Spleen (tissue), 11 donors: ENCODE results near the gene MZT2B. TPM values are rescaled to one million over a fixed set of nuclear protein-coding genes. Genes with fewer than 3 reads are reported as not detected.
"Not testable (repeated sequence)": the region's sequence is repeated elsewhere in the genome, so short reads cannot be mapped to it uniquely, and the experiment has no call there.

Experiments
- DNase-seq: peaks from one replicate; pipeline ENCODE4 v3.0.0-alpha.2; 2020
- H3K27ac ChIP-seq, 8 donors: fragments of 200-600 bp; sonication (generic) in 7 of 8; 1 replicate in 4 of 8; 2 replicates in 4 of 8; pipeline versions ENCODE4 v1.5.0 to v1.8.0; 2016 to 2021; ENCODE audit warnings: inconsistent platforms in 4 of 8, mild to moderate bottlenecking in 4 of 8, moderate library complexity in 1 of 8
- H3K27me3 ChIP-seq, 7 donors: fragments of 200-600 bp; sonication (generic) in 6 of 7; replicated peaks in 1 of 7; 1 replicate in 4 of 7; 2 replicates in 3 of 7; pipeline versions ENCODE4 v1.5.0 to v1.8.0; 2016 to 2021; ENCODE audit warnings: inconsistent platforms in 3 of 7, mild to moderate bottlenecking in 1 of 7
- H3K36me3 ChIP-seq, 6 donors: fragments of 200-600 bp; sonication (generic) in 5 of 6; 1 replicate in 4 of 6; 2 replicates in 2 of 6; pipeline versions ENCODE4 v1.5.0 to v1.8.0; 2016 to 2021; ENCODE audit warnings: inconsistent platforms in 2 of 6
- H3K4me1 ChIP-seq, 6 donors: fragments of 200-600 bp; sonication (generic) in 5 of 6; 1 replicate in 3 of 6; 2 replicates in 3 of 6; pipeline versions ENCODE4 v1.5.0 to v1.8.0; 2016 to 2021; ENCODE audit warnings: inconsistent platforms in 3 of 6
- H3K4me3 ChIP-seq, 8 donors: fragments of 200-600 bp; sonication (generic) in 7 of 8; 1 replicate in 4 of 8; 2 replicates in 4 of 8; pipeline versions ENCODE4 v1.5.0 to v1.8.0; 2016 to 2021; ENCODE audit warnings: inconsistent platforms in 4 of 8, mild to moderate bottlenecking in 4 of 8, moderate library complexity in 2 of 8
- H3K9me3 ChIP-seq, 8 donors: fragments of 200-600 bp; sonication (generic) in 7 of 8; 1 replicate in 4 of 8; 2 replicates in 4 of 8; pipeline versions ENCODE4 v1.5.0 to v1.8.0; 2016 to 2021; ENCODE audit warnings: inconsistent platforms in 4 of 8
- POLR2A ChIP-seq, 3 donors: fragments of 450-650 bp; IDR thresholded peaks; one replicate each; pipeline ENCODE4 v1.5.1; 2017; ENCODE audit warnings: antibody characterized with exemption in 3 of 3, mild to moderate bottlenecking in 1 of 3
- POLR2AphosphoS5 ChIP-seq, 3 donors: sonication (generic); formaldehyde crosslinking; IDR thresholded peaks; one replicate each; pipeline ENCODE4 v1.5.1; 2017; ENCODE audit warnings: antibody characterized with exemption in 3 of 3
- WGBS, 5 donors: extraction: QIAGEN DNeasy Blood & Tissue Kit in 3 of 5; methylation state at CpG; one replicate each; pipeline versions ENCODE4 v1.1.5 to v1.1.7; 2013 to 2018; 5-methylcytosine and 5-hydroxymethylcytosine counted together
- intact Hi-C: fragments of 100-400 bp; cut with DNase I; formaldehyde crosslinking; loops from one replicate; pipeline ENCODE4 v1.15.0; 2023; ENCODE audit warnings: low total_unique reads
- polyA plus RNA-seq, 3 donors: library from polyadenylated mRNA; stranded (reverse); fragments of 200-250 nt; gene quantifications; one replicate each; pipeline ENCODE4 v1.2.1, GENCODE V29; 2013
- total RNA-seq, 7 donors: library from RNA; depleted of rRNA in 3 of 7; stranded (reverse); fragments of >200 nt in 3 of 7; fragmentation: NEBNext Ultra II Directional in 4 of 7; extraction: Animal tissue kit (Norgen Biotek cat#: 25700) in 4 of 7; gene quantifications; one replicate each; pipeline versions ENCODE4 v1.1.0 to v1.2.1, GENCODE V29; 2016 to 2021
- TF ChIP-seq, protein P1 (sequence below), 11 experiments: fragments of 200-600 bp in 7 of 11; fragments of 450-650 bp in 4 of 11; sonication (generic) in 4 of 11; IDR thresholded peaks in 8 of 11; conservative IDR thresholded peaks in 3 of 11; 1 replicate in 7 of 11; 2 replicates in 4 of 11; pipeline versions ENCODE4 v1.4.0 to v1.8.0; 2016 to 2021; ENCODE audit warnings: antibody characterized with exemption in 11 of 11, inconsistent platforms in 4 of 11, mild to moderate bottlenecking in 1 of 11
- donor health status: healthy with polysubstance abuse.
- donor health status: DM: no; HTN: no; CAD: no; lungs with moderate emphysema.
- donor health status: DM: no; HTN: no; CAD: no.
- donor health status: Bipolar disorder and iron deficiency.
- donor health status: healthy.
- donor health status: DM: no; HTN: no; CAD: no.
- donor health status: DM: yes; HTN: yes; CAD: no.

MZT2B gene
- total and polyA plus RNA-seq, 10 donors, result 37.9 to 308 (median 120) TPM

DNA sequence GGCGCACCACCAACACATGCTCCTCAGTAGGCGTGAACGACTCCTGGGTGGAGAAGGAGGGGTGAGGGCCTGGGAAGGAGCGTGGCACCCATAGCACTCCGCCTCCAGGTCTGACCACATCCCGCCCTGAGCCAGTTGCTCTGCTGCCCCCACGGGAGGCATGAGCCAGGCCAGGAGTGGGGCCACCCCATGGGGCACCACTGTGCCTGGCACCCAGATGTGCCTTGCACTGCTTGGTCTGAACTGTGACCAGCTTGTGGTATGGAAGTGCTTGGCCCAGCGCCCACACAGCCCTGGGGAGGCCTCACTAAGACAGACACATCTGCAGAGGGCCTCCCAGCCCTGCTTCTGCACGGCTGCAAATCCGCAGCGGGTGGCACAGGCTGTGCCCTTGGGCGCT, 24.7 kb upstream of the MZT2B start:
- peaks cover 0 to 96% (median 32%) of the 10 kb centered on the region in 6 donors for H3K36me3 ChIP-seq

DNA sequence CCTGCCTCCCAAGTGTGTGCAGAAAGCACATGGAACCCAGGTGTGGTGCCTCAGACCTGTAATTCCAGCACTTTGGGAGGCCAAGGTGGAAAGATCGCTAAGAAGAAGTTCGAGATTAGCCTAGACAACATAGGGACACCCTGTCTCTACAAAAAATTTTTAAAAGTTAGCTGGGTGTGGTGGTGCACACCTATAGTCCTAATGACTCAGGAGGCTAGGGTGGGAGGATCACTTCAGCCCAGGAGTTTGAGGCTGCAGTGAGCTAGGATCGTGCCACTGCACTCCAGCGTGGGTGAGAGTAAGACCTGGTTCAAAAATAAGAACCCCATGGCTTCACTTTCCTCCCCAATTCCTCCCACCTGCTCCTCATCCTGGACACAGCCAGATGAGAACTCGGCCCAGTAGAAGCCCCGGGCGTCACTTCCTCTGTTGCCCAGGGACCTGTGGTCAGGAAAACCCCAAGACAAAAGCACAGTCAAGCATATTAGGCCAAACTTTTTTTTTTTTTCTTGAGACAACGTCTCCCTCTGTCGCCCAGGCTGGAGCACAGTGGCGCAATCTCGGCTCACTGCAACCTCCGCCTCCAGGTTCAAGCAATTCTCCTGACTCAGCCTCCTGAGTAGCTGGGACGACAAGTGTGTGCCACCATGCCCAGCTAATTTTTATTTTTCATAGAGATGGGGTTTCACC, 24.1 kb upstream of the MZT2B start:
- peak; percentile 83 for DNase-seq
- TF ChIP-seq POLR2AphosphoS5 (IDR thresholded peaks at IDR 0.05), result peak in 2 of 3 donors; percentile 14 to 19
- TF ChIP-seq, protein P1, sequence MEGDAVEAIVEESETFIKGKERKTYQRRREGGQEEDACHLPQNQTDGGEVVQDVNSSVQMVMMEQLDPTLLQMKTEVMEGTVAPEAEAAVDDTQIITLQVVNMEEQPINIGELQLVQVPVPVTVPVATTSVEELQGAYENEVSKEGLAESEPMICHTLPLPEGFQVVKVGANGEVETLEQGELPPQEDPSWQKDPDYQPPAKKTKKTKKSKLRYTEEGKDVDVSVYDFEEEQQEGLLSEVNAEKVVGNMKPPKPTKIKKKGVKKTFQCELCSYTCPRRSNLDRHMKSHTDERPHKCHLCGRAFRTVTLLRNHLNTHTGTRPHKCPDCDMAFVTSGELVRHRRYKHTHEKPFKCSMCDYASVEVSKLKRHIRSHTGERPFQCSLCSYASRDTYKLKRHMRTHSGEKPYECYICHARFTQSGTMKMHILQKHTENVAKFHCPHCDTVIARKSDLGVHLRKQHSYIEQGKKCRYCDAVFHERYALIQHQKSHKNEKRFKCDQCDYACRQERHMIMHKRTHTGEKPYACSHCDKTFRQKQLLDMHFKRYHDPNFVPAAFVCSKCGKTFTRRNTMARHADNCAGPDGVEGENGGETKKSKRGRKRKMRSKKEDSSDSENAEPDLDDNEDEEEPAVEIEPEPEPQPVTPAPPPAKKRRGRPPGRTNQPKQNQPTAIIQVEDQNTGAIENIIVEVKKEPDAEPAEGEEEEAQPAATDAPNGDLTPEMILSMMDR (IDR thresholded peaks at IDR 0.05 in 8 of 11, conservative IDR thresholded peaks at IDR 0.05 in 3 of 11), result peak in 1 of 11 experiments; percentile 7
- Histone ChIP-seq H3K4me1 (peaks cover 0 to 31% (median 10%) of the 10 kb centered on the region in 6 donors), H3K27ac (peak overlapping the region in 5 of 8 donors; percentile 22 to 75 (median 57)), H3K36me3 (peaks cover 0 to 96% (median 33%) of the 10 kb centered on the region in 6 donors)
- H3K9me3 ChIP-seq, H3K27me3 ChIP-seq, intact Hi-C loops, H3K4me3 ChIP-seq: not testable (repeated sequence)
- 49 to 63% (median 54%) methylated on average over 13 of the region's 13 CpGs for WGBS, 5 donors

More for the DNA sequence above, 24.7 kb upstream of the MZT2B start:
- H3K9me3 ChIP-seq, H3K27me3 ChIP-seq, intact Hi-C loops, H3K4me3 ChIP-seq: not testable (repeated sequence)
- 50 to 76% (median 61%) methylated on average over 2 to 11 of the region's 12 CpGs for WGBS, 5 donors
- DNase-seq, result peak; percentile 85
- Histone ChIP-seq H3K4me1 (peaks cover 0 to 31% (median 10%) of the 10 kb centered on the region in 6 donors), H3K27ac (peak overlapping the region in 5 of 8 donors; percentile 22 to 75 (median 57))
- TF ChIP-seq POLR2AphosphoS5 (IDR thresholded peaks at IDR 0.05), result peak; percentile 35 to 73 (median 58)

DNA sequence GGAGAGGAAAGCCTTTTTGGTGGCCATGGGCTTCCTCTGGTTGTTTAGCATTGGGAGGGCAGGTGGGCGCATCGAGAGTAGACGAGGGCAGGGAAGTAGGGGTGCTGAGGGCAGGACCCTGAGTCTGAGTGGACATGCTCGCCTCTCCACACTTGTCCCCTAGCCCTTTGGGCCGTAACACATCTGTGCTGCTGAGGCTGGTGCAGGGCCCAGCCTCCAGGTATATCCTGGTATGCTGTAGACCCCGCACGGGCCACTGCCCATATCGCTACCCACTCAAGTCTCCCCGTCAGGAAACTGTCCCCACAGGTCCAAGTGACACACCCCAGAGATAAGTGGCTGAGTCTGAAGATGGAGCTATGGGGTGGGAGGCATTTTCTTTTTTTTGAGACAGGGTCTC, 23.4 kb upstream of the MZT2B start:
- peak; percentile 74 for DNase-seq
- peaks cover 0 to 31% (median 10%) of the 10 kb centered on the region in 6 donors for H3K4me1 ChIP-seq
- no peak overlapping the region for H3K4me3 ChIP-seq
- TF ChIP-seq POLR2AphosphoS5 (IDR thresholded peaks at IDR 0.05) (no peak), POLR2A (IDR thresholded peaks at IDR 0.05) (no peak)
- TF ChIP-seq, protein P1 (IDR thresholded peaks at IDR 0.05 in 8 of 11, conservative IDR thresholded peaks at IDR 0.05 in 3 of 11), result no peak
- H3K36me3 ChIP-seq, result peaks cover 0 to 96% (median 33%) of the 10 kb centered on the region in 6 donors
- intact Hi-C loops, result no loop called here
- WGBS, 5 donors, result 82 to 96% (median 90%) methylated on average over 7 to 9 of the region's 9 CpGs
- peak overlapping the region in 4 of 8 donors; percentile 42 to 75 (median 61) for H3K27ac ChIP-seq
- no peaks in the 10 kb centered on the region for H3K27me3 ChIP-seq
- no peaks in the 10 kb centered on the region for H3K9me3 ChIP-seq

DNA sequence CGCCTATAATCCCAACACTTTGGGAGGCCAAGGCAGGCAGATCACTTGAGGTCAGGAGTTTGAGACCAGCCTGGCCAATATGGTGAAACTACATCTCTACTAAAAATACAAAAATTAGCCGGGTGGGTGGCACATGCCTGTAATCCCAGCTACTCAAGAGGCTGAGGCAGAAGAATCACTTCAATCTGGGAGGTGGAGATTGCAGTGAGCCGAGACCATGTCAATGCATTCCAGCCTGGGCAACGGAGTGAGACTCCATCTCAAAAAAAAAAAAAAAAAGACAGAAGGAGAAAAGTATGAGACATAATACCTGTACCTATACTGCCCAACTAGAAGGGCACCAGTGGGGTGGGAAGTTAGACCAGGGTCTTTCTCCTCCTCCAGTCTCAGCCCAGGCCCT, 22.7 kb upstream of the MZT2B start:
- Histone ChIP-seq H3K4me1 (peaks cover 0 to 31% (median 10%) of the 10 kb centered on the region in 6 donors), H3K36me3 (peaks cover 3 to 96% (median 35%) of the 10 kb centered on the region in 6 donors)
- H3K4me3 ChIP-seq, H3K27ac ChIP-seq, DNase-seq, H3K27me3 ChIP-seq, intact Hi-C loops, H3K9me3 ChIP-seq: not testable (repeated sequence)
- WGBS, 5 donors, result 87 to 97% (median 93%) methylated on average over 4 of the region's 4 CpGs

DNA sequence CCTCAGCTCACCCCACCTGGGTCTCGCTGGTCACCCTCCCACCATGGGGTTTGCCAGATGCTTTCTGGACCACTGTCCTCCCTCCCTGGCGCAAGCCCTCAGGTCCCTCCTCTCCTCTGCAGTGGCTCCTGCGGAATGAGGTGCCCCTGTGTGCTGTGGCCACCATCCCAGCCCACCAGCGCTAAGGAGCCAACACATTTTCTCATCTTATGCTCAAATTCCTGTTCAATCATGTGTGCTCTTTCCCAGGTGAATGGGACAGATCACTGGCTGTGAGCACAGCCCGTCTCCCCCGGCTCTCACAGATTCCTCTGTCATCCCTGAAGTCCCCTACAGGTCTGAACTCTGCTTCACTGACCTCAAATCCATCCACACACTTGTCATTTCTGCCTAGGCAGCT, 21.9 kb upstream of the MZT2B start:
- DNase-seq, result no peak
- intact Hi-C loops, result no loop called here
- no peaks in the 10 kb centered on the region for H3K27me3 ChIP-seq
- H3K4me1 ChIP-seq, result peaks cover 0 to 31% (median 10%) of the 10 kb centered on the region in 6 donors
- H3K36me3 ChIP-seq, result peaks cover 3 to 96% (median 36%) of the 10 kb centered on the region in 6 donors
- WGBS, 5 donors, result 95 to 99% (median 97%) methylated on average over 6 of the region's 6 CpGs
- H3K4me3 ChIP-seq, result no peak overlapping the region
- no peak overlapping the region for H3K27ac ChIP-seq
- TF ChIP-seq POLR2A (IDR thresholded peaks at IDR 0.05) (no peak), POLR2AphosphoS5 (IDR thresholded peaks at IDR 0.05) (no peak)
- TF ChIP-seq, protein P1 (IDR thresholded peaks at IDR 0.05 in 8 of 11, conservative IDR thresholded peaks at IDR 0.05 in 3 of 11), result no peak
- H3K9me3 ChIP-seq, result no peaks in the 10 kb centered on the region

DNA sequence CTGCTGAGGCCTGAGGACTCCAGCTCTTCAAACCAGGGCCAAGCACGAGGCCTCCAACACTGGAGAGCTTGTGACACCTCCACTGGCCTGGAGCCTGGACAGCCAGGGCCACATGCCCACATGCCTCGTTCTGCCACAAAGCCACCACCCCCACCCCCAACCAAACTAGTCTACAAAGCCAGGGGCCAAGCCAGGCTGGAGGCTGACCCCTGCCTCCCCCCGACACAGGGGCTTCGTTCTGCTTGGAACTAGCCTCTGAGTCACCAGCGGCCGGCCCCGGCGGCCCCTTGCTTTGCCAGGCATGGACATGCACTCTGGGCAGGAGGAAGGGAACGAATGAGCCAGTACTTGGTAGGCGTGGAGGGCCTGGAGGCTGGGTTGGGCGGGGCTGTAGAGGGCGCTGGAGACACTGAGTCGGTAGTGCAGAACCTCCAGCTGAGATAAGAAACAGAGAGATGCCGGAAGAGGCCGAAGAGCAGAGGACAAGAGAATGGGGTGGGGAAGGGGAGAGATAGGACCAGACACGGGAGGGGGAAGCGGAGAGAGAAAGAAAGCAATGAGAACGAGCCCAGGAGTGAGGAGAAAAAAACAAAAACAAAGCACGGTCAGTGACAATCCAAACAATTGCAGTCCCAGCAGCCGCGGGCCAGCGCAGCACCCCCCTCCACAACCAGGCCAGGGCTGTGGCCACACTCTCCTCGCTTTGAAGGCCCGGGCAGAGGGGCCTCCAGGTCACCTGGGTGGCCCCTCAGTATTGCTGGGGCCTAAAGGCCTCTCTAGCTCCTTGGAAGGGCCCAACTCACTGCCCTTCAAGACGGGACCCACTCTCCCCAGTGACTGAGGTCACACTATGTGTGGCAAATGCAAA, 21.0 kb upstream of the MZT2B start:
- intact Hi-C loops, H3K27me3 ChIP-seq, H3K27ac ChIP-seq, DNase-seq, H3K4me3 ChIP-seq, H3K9me3 ChIP-seq: not testable (repeated sequence)
- Histone ChIP-seq H3K36me3 (peaks cover 3 to 96% (median 42%) of the 10 kb centered on the region in 6 donors), H3K4me1 (peaks cover 0 to 30% (median 10%) of the 10 kb centered on the region in 6 donors)
- WGBS, 5 donors, result 87 to 92% (median 90%) methylated on average over 23 to 25 of the region's 25 CpGs

DNA sequence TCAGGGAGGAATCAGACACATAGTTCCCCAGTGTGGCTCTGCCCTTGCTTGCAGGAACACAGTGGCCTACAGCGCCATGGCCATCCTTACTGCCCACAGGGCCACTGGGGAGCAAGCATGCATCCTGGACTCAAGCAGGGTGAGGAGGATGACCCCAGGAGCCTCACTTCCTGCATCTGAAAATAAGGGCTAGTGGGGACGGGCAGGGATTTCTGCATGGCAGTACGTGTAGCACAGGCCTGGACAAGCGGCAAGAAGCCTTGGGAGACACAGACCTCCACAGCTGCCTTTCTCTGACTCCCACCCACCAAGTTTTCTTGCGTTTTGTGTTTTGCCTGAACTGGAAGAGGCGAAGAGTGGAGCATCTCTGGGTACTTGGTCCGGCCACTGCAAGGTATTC, 19.6 kb upstream of the MZT2B start:
- H3K9me3 ChIP-seq, intact Hi-C loops, DNase-seq, H3K4me3 ChIP-seq, H3K27ac ChIP-seq, H3K27me3 ChIP-seq: not testable (repeated sequence)
- 89 to 100% (median 96%) methylated on average over 5 to 7 of the region's 7 CpGs for whole genome bisulfite sequencing, 5 donors
- Histone ChIP-seq H3K36me3 (peaks cover 3 to 99% (median 55%) of the 10 kb centered on the region in 6 donors), H3K4me1 (peaks cover 0 to 18% (median 9%) of the 10 kb centered on the region in 6 donors)
